ENCODE measurements around the gene LRP2BP. TPM values are rescaled to one million over a fixed set of nuclear protein-coding genes. Genes with fewer than 3 reads are reported as not detected.
"Not testable (repeated sequence)": the region's sequence is repeated elsewhere in the genome, so short reads cannot be mapped to it uniquely, and the experiment has no call there.

Gene LRP2BP
- total and polyA plus RNA-seq, 9 donors: 1.8 to 6.7 (median 3.4) TPM

DNA sequence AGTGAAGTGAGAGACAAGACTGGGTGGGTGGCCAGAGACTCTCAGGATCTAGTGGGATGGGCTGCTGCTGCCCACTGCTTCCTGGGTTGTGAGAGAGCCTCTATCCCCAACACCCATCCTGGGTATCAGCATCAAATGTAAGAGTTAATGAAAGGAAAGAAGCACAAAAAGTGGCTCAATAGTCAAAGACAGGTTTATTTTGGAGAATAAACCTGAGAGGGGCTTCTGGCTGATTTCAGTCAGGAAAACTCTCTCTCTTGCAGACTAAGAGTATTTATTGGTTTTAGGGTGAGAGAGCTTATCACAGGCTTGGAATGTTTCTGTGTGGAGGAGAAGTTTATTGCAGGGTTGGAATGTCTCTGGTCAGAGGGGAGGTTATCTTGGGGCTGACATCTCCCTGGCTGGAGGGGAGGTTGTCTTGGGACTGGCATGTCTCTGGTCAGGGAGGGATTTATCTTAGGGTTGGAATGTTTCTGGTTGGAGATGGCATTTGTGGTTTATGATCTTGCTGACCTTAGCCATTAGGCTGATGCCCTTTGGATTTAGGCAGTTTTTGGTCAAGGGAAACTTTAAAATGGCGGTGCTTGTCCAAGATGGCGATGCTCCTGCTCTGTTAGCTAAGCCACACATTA lies 65.7 kb downstream of the LRP2BP start:
- not testable (repeated sequence) for H3K4me1 ChIP-seq (ENCODE audit: control insufficient read depth, insufficient read depth, low read length); H3K27ac ChIP-seq (ENCODE audit: low read length); H3K36me3 ChIP-seq (ENCODE audit: control insufficient read depth, insufficient read depth, low read length); H3K9me3 ChIP-seq (replicated peaks; ENCODE audit: control insufficient read depth, low read depth, low read length); H3K27me3 ChIP-seq (ENCODE audit: control insufficient read depth, insufficient read depth, low read length); DNase-seq; H3K4me3 ChIP-seq (ENCODE audit: low read length)
- no CpG with 5 or more reads among the region's 2 CpGs for whole genome bisulfite sequencing (ENCODE audit: insufficient coverage)

GRCh38 chr4:185328586-185328985 lies 67.1 kb downstream of the LRP2BP start:
- DNase-seq: no peak
- Histone ChIP-seq H3K27me3 (ENCODE audit: control insufficient read depth, insufficient read depth, low read length) (no peaks in the 10 kb centered on the region), H3K9me3 (replicated peaks; ENCODE audit: control insufficient read depth, low read depth, low read length) (no peaks in the 10 kb centered on the region), H3K36me3 (ENCODE audit: control insufficient read depth, insufficient read depth, low read length) (no peaks in the 10 kb centered on the region), H3K27ac (ENCODE audit: low read length) (no peak overlapping the region), H3K4me3 (ENCODE audit: low read length) (no peak overlapping the region), H3K4me1 (ENCODE audit: control insufficient read depth, insufficient read depth, low read length) (no peaks in the 10 kb centered on the region)
- 97% methylated on average over 7 of the region's 7 CpGs for WGBS (ENCODE audit: insufficient coverage)

- not testable (repeated sequence) for DNase-seq; H3K4me3 ChIP-seq (ENCODE audit: low read length); H3K36me3 ChIP-seq (ENCODE audit: control insufficient read depth, insufficient read depth, low read length); H3K27me3 ChIP-seq (ENCODE audit: control insufficient read depth, insufficient read depth, low read length); H3K27ac ChIP-seq (ENCODE audit: low read length); H3K9me3 ChIP-seq (replicated peaks; ENCODE audit: control insufficient read depth, low read depth, low read length); H3K4me1 ChIP-seq (ENCODE audit: control insufficient read depth, insufficient read depth, low read length)
- WGBS (ENCODE audit: insufficient coverage): no CpG with 5 or more reads among the region's 1 CpG
Measured at GRCh38 chr4:185325721-185326120, 70.0 kb downstream of the LRP2BP start.

DNA sequence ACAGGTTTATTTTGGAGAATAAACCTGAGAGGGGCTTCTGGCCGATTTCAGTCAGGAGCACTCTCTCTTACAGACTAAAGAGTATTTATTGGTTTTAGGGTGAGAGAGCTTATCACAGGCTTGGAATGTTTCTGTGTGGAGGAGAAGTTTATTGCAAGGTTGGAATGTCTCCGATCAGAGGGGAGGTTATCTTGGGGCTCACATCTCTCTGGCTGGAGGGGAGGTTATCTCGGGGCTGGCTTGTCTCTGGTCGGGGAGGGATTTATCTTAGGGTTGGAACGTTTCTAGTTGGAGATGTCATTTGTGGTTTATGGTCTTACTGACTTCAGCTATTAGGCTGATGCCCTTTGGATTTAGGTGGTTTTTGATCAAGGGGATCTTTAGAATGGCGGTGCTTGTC lies 71.4 kb downstream of the LRP2BP start:
- H3K4me3 ChIP-seq (ENCODE audit: low read length); H3K27ac ChIP-seq (ENCODE audit: low read length); H3K27me3 ChIP-seq (ENCODE audit: control insufficient read depth, insufficient read depth, low read length); DNase-seq; H3K4me1 ChIP-seq (ENCODE audit: control insufficient read depth, insufficient read depth, low read length); H3K36me3 ChIP-seq (ENCODE audit: control insufficient read depth, insufficient read depth, low read length); H3K9me3 ChIP-seq (replicated peaks; ENCODE audit: control insufficient read depth, low read depth, low read length): not testable (repeated sequence)
- WGBS (ENCODE audit: insufficient coverage): 88% methylated on average over 4 of the region's 6 CpGs

DNA sequence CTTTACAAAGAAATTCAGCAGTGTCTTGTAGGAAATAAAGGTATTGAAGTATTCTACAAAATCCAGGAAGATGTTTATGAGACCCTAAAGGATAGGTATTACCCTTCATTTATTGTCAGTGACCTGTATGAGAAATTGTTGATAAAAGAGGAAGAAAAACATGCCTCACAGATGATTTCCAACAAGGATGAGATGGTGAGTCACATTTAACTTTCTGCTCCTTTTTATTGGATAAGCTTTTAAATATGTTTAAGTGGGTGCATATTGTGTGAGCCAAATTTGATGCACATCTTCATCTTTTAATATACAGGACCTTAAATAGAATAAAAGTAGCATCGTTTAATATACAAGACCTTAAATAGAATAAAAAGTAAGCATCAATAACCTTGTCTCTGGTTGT lies 72.1 kb downstream of the LRP2BP start:
- no peak overlapping the region for H3K27ac ChIP-seq (ENCODE audit: low read length)
- H3K4me3 ChIP-seq (ENCODE audit: low read length): no peak overlapping the region
- no peaks in the 10 kb centered on the region for H3K9me3 ChIP-seq (replicated peaks; ENCODE audit: control insufficient read depth, low read depth, low read length)
- no peak for DNase-seq
- no peaks in the 10 kb centered on the region for H3K4me1 ChIP-seq (ENCODE audit: control insufficient read depth, insufficient read depth, low read length)
- H3K36me3 ChIP-seq (ENCODE audit: control insufficient read depth, insufficient read depth, low read length): no peaks in the 10 kb centered on the region
- WGBS (ENCODE audit: insufficient coverage): no CpG with 5 or more reads among the region's 1 CpG
- no peaks in the 10 kb centered on the region for H3K27me3 ChIP-seq (ENCODE audit: control insufficient read depth, insufficient read depth, low read length)

DNA sequence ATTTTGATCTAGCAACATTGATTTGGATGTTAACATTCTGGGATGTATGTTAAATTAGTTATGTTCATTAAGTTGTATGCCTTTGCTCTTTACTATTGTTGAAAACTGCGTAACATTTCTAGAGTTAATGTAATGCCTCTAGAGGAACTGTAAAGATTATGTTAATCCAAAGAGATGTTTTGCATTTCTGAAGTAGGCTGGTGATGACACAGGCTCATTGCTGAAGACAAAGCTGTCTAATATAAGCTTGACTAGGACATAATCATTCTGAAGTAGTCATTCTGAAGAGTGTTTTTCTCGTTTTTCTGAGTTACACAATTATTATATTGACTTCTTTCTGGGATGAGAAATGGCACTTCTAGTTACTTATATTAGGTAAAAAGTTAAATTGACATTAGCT lies 72.9 kb downstream of the LRP2BP start:
- no CpG with 5 or more reads among the region's 2 CpGs for WGBS (ENCODE audit: insufficient coverage)
- no peak overlapping the region for H3K4me3 ChIP-seq (ENCODE audit: low read length)
- H3K27ac ChIP-seq (ENCODE audit: low read length): no peak overlapping the region
- no peaks in the 10 kb centered on the region for H3K27me3 ChIP-seq (ENCODE audit: control insufficient read depth, insufficient read depth, low read length)
- H3K9me3 ChIP-seq (replicated peaks; ENCODE audit: control insufficient read depth, low read depth, low read length): no peaks in the 10 kb centered on the region
- no peaks in the 10 kb centered on the region for H3K36me3 ChIP-seq (ENCODE audit: control insufficient read depth, insufficient read depth, low read length)
- no peak for DNase-seq
- H3K4me1 ChIP-seq (ENCODE audit: control insufficient read depth, insufficient read depth, low read length): no peaks in the 10 kb centered on the region

GRCh38 chr4:185318679-185319078 lies 77.0 kb downstream of the LRP2BP start:
- H3K27me3 ChIP-seq (ENCODE audit: control insufficient read depth, insufficient read depth, low read length): no peaks in the 10 kb centered on the region
- no peak overlapping the region for H3K4me3 ChIP-seq (ENCODE audit: low read length)
- no peaks in the 10 kb centered on the region for H3K4me1 ChIP-seq (ENCODE audit: control insufficient read depth, insufficient read depth, low read length)
- H3K36me3 ChIP-seq (ENCODE audit: control insufficient read depth, insufficient read depth, low read length): no peaks in the 10 kb centered on the region
- WGBS (ENCODE audit: insufficient coverage): no CpG with 5 or more reads among the region's 2 CpGs
- no peak for DNase-seq
- no peaks in the 10 kb centered on the region for H3K9me3 ChIP-seq (replicated peaks; ENCODE audit: control insufficient read depth, low read depth, low read length)
- H3K27ac ChIP-seq (ENCODE audit: low read length): no peak overlapping the region

DNA sequence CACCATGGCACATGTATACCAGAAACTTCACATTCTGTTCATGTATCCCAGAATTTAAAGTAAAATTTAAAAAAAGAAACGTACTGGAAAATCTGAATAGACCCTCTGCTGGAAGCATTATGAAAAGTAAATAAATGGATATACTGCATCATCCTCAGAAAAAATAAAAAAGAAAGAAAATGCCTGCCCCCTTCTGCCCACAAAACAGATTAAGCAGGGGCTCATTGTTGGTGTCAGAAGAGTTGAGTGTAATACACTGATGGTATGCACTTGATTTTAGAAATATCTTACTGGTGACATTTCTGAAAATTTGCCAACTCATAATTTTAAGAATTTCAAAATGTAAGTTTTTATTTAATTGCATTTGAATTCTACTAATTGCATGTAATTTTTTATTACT lies 77.8 kb downstream of the LRP2BP start:
- no CpG with 5 or more reads among the region's 1 CpG for WGBS (ENCODE audit: insufficient coverage)

DNA sequence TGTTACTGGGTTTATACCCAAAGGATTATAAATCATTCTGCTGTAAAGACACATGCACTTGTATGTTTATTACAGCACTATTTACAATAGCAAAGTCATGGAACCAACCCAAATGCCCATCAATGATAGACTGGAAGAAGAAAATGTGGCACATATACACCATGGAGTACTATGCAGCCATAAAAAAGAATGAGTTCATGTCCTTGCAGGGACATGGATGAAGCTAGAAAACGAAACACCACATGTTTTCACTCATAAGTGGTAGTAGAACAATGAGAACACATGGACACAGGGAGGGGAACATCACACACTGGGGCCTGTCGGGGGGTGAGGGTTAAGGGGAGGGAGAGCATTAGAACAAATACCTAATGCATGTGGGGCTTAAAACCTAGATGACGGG lies 78.3 kb downstream of the LRP2BP start:
- not testable (repeated sequence) for H3K9me3 ChIP-seq (replicated peaks; ENCODE audit: control insufficient read depth, low read depth, low read length); DNase-seq; H3K27me3 ChIP-seq (ENCODE audit: control insufficient read depth, insufficient read depth, low read length); H3K36me3 ChIP-seq (ENCODE audit: control insufficient read depth, insufficient read depth, low read length); H3K4me3 ChIP-seq (ENCODE audit: low read length); H3K4me1 ChIP-seq (ENCODE audit: control insufficient read depth, insufficient read depth, low read length); H3K27ac ChIP-seq (ENCODE audit: low read length)
- no CpG with 5 or more reads among the region's 3 CpGs for WGBS (ENCODE audit: insufficient coverage)

More for the DNA sequence above, 77.8 kb downstream of the LRP2BP start:
- Histone ChIP-seq H3K27me3 (ENCODE audit: control insufficient read depth, insufficient read depth, low read length) (no peaks in the 10 kb centered on the region), H3K4me1 (ENCODE audit: control insufficient read depth, insufficient read depth, low read length) (no peaks in the 10 kb centered on the region), H3K27ac (ENCODE audit: low read length) (no peak overlapping the region), H3K9me3 (replicated peaks; ENCODE audit: control insufficient read depth, low read depth, low read length) (no peaks in the 10 kb centered on the region), H3K4me3 (ENCODE audit: low read length) (no peak overlapping the region), H3K36me3 (ENCODE audit: control insufficient read depth, insufficient read depth, low read length) (no peaks in the 10 kb centered on the region)
- DNase-seq: no peak
